Nephron progenitor cell (in vitro differentiated cells): Measurements from ENCODE around the gene ITPR1.

Experiments used
- DNase-seq: peaks from one replicate; pipeline ENCODE4 v3.0.0; 2021
- H3K27ac Mint-ChIP-seq: 2 replicates; pipeline ENCODE4 v1.8.0; 2021; ENCODE audit warnings: mild to moderate bottlenecking, moderate library complexity, mixed read lengths
- H3K27me3 Mint-ChIP-seq: 2 replicates; pipeline ENCODE4 v1.8.0; 2021; ENCODE audit warnings: mild to moderate bottlenecking, low read depth, mixed read lengths; ENCODE audit not compliant: poor library complexity
- H3K36me3 Mint-ChIP-seq: 2 replicates; pipeline ENCODE4 v1.8.0; 2021; ENCODE audit warnings: low read depth, mixed read lengths
- H3K4me1 Mint-ChIP-seq: 2 replicates; pipeline ENCODE4 v1.8.0; 2021; ENCODE audit warnings: mixed read lengths
- H3K4me3 Mint-ChIP-seq: 2 replicates; pipeline ENCODE4 v1.8.0; 2021; ENCODE audit warnings: mild to moderate bottlenecking, moderate library complexity, mixed read lengths
- H3K9me3 Mint-ChIP-seq: 2 replicates; pipeline ENCODE4 v1.8.0; 2021; ENCODE audit warnings: mild to moderate bottlenecking, moderate library complexity, mixed read lengths
- CTCF ChIP-seq: fragments of 200-600 bp; sonication (generic); IDR thresholded peaks from 2 replicates; pipeline ENCODE4 v1.5.0; 2021; ENCODE audit warnings: antibody characterized with exemption

Gene ITPR1

GRCh38 chr3:4831580-4831950, 338.4 kb downstream of the ITPR1 start:
- no peak for DNase-seq
- peaks cover 50% of the 10 kb centered on the region for H3K4me1 Mint-ChIP-seq
- no peaks in the 10 kb centered on the region for H3K9me3 Mint-ChIP-seq
- no peak for TF ChIP-seq CTCF
- no peaks in the 10 kb centered on the region for H3K27me3 Mint-ChIP-seq
- peak overlapping the region; percentile 96 for H3K27ac Mint-ChIP-seq
- no peak overlapping the region for H3K4me3 Mint-ChIP-seq
- H3K36me3 Mint-ChIP-seq = peaks cover 76% of the 10 kb centered on the region

GRCh38 chr3:4833471-4833870, 340.3 kb downstream of the ITPR1 start:
- no peak for DNase-seq
- H3K27ac Mint-ChIP-seq = no peak overlapping the region

GRCh38 chr3:4834403-4834866, 341.3 kb downstream of the ITPR1 start:
- Mint-ChIP-seq H3K4me3 (no peak overlapping the region), H3K9me3 (no peaks in the 10 kb centered on the region), H3K27ac (peak overlapping the region; percentile 38), H3K36me3 (peaks cover 83% of the 10 kb centered on the region), H3K4me1 (peaks cover 42% of the 10 kb centered on the region), H3K27me3 (no peaks in the 10 kb centered on the region)
- TF ChIP-seq CTCF = no peak
- no peak for DNase-seq

More at GRCh38 chr3:4833471-4833870, 340.3 kb downstream of the ITPR1 start:
- TF ChIP-seq CTCF = no peak
- no peak overlapping the region for H3K4me3 Mint-ChIP-seq
- H3K27me3 Mint-ChIP-seq = no peaks in the 10 kb centered on the region
- H3K36me3 Mint-ChIP-seq = peaks cover 83% of the 10 kb centered on the region
- peaks cover 42% of the 10 kb centered on the region for H3K4me1 Mint-ChIP-seq
- H3K9me3 Mint-ChIP-seq = no peaks in the 10 kb centered on the region

- H3K27me3 Mint-ChIP-seq = no peaks in the 10 kb centered on the region
Measured at GRCh38 chr3:4835616-4836043, 342.5 kb downstream of the ITPR1 start.

GRCh38 chr3:4836516-4836915, 343.4 kb downstream of the ITPR1 start:
- no peak for TF ChIP-seq CTCF
- DNase-seq = no peak
- no peaks in the 10 kb centered on the region for H3K27me3 Mint-ChIP-seq
- H3K4me3 Mint-ChIP-seq = no peak overlapping the region
- H3K4me1 Mint-ChIP-seq = peaks cover 30% of the 10 kb centered on the region
- H3K27ac Mint-ChIP-seq = no peak overlapping the region
- H3K36me3 Mint-ChIP-seq = peaks cover 77% of the 10 kb centered on the region
- H3K9me3 Mint-ChIP-seq = no peaks in the 10 kb centered on the region

More at GRCh38 chr3:4835616-4836043, 342.5 kb downstream of the ITPR1 start:
- peaks cover 39% of the 10 kb centered on the region for H3K4me1 Mint-ChIP-seq
- TF ChIP-seq CTCF = no peak
- H3K36me3 Mint-ChIP-seq = peaks cover 77% of the 10 kb centered on the region
- no peak for DNase-seq
- no peak overlapping the region for H3K4me3 Mint-ChIP-seq
- no peaks in the 10 kb centered on the region for H3K9me3 Mint-ChIP-seq
- peak overlapping the region; percentile 58 for H3K27ac Mint-ChIP-seq

GRCh38 chr3:4837374-4837930, 344.3 kb downstream of the ITPR1 start:
- Mint-ChIP-seq H3K4me3 (no peak overlapping the region), H3K27me3 (no peaks in the 10 kb centered on the region), H3K4me1 (peaks cover 27% of the 10 kb centered on the region), H3K27ac (no peak overlapping the region), H3K36me3 (peaks cover 72% of the 10 kb centered on the region), H3K9me3 (no peaks in the 10 kb centered on the region)
- TF ChIP-seq CTCF = no peak
- DNase-seq = no peak
